GM19025 (cell line): ENCODE measurements around the gene PDZRN4.

Experiments used
- ATAC-seq: cut with Tn5 transposase; IDR thresholded peaks from one replicate; pipeline ENCODE4 v1.9.1; 2021; ENCODE audit warnings: mild to moderate bottlenecking, low read depth, moderate library complexity; ENCODE audit not compliant: unreplicated experiment

The PDZRN4 gene

GRCh38 chr12:41439801-41440200 is 251.7 kb downstream of the PDZRN4 start:
- ATAC-seq: no peak

GRCh38 chr12:41441180-41441579 is 253.1 kb downstream of the PDZRN4 start:
- ATAC-seq: no peak

- no peak for ATAC-seq
Observed at GRCh38 chr12:41442896-41443295, 254.8 kb downstream of the PDZRN4 start.

- no peak for ATAC-seq
Observed at GRCh38 chr12:41443690-41444089, 255.6 kb downstream of the PDZRN4 start.

GRCh38 chr12:41452838-41453407 is 264.8 kb downstream of the PDZRN4 start:
- ATAC-seq: no peak

GRCh38 chr12:41453409-41453808 is 265.3 kb downstream of the PDZRN4 start:
- no peak for ATAC-seq

- no peak for ATAC-seq
Observed at GRCh38 chr12:41459111-41459905, 271.2 kb downstream of the PDZRN4 start.

GRCh38 chr12:41459906-41460214 is 271.7 kb downstream of the PDZRN4 start:
- ATAC-seq: no peak

- ATAC-seq: no peak
Observed at GRCh38 chr12:41460906-41461305, 272.8 kb downstream of the PDZRN4 start.

- ATAC-seq: no peak
Observed at GRCh38 chr12:41462312-41462711, 274.2 kb downstream of the PDZRN4 start.

- no peak for ATAC-seq
Observed at GRCh38 chr12:41465526-41465925, 277.4 kb downstream of the PDZRN4 start.

GRCh38 chr12:41466300-41466699 is 278.2 kb downstream of the PDZRN4 start:
- no peak for ATAC-seq

GRCh38 chr12:41466802-41467201 is 278.7 kb downstream of the PDZRN4 start:
- ATAC-seq: no peak

GRCh38 chr12:41467591-41468325 is 279.6 kb downstream of the PDZRN4 start:
- ATAC-seq: no peak

- ATAC-seq: no peak
Observed at GRCh38 chr12:41468341-41468740, 280.2 kb downstream of the PDZRN4 start.

GRCh38 chr12:41468756-41469155 is 280.6 kb downstream of the PDZRN4 start:
- no peak for ATAC-seq

GRCh38 chr12:41473441-41473840 is 285.3 kb downstream of the PDZRN4 start:
- ATAC-seq: no peak

GRCh38 chr12:41474001-41474400 is 285.9 kb downstream of the PDZRN4 start:
- ATAC-seq: no peak

- ATAC-seq: no peak
Observed at GRCh38 chr12:41476499-41477439, 288.6 kb downstream of the PDZRN4 start.

- no peak for ATAC-seq
Observed at GRCh38 chr12:41479426-41479825, 291.3 kb downstream of the PDZRN4 start.

- ATAC-seq: peak; percentile 60
Observed at GRCh38 chr12:41485203-41485602, 297.1 kb downstream of the PDZRN4 start.
